ENCODE measurements around the gene FKBP14. TPM values are rescaled to one million over a fixed set of nuclear protein-coding genes. Genes with fewer than 3 reads are reported as not detected.

The FKBP14 gene
- total and polyA plus RNA-seq, 2 experiments from 2014 or later, result 11.8 to 12.9 TPM

DNA sequence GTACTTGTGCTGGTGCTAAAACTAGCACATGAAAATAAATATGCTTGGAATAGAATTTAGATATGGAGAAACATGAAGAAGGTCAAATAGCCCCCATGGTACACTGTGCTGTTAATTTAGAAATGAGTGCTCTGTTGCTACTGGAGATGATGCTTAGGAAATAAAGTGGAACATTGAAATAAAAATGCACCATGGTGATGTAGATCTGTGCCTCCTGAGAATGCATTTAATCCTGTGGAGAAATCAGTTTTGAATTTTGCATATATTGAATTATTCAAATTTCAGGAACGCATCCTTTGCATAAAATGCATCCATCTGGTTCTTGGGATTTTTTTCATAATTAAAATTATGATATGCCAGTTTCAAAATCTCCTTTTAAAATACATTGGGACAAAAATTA is 46.2 kb upstream of the FKBP14 start:
- DNase-seq (ENCODE audit: low spot score) (no peak), ATAC-seq (no peak)
- Mint-ChIP-seq H3K27me3 (ENCODE audit: insufficient read depth, low read depth, poor library complexity) (no peaks in the 10 kb centered on the region), H3K27ac (no peak overlapping the region), H3K9me3 (no peaks in the 10 kb centered on the region), H3K4me1 (peaks cover 14% of the 10 kb centered on the region), H3K36me3 (ENCODE audit: low read depth) (peaks cover 6% of the 10 kb centered on the region), H3K4me3 (no peak overlapping the region)
- no peak overlapping the region for H2AFZ ChIP-seq
- H3K4me3 ChIP-seq, result no peak overlapping the region
- H3K27me3 ChIP-seq (ENCODE audit: insufficient read depth), result no peaks in the 10 kb centered on the region
- TF ChIP-seq, protein P1, sequence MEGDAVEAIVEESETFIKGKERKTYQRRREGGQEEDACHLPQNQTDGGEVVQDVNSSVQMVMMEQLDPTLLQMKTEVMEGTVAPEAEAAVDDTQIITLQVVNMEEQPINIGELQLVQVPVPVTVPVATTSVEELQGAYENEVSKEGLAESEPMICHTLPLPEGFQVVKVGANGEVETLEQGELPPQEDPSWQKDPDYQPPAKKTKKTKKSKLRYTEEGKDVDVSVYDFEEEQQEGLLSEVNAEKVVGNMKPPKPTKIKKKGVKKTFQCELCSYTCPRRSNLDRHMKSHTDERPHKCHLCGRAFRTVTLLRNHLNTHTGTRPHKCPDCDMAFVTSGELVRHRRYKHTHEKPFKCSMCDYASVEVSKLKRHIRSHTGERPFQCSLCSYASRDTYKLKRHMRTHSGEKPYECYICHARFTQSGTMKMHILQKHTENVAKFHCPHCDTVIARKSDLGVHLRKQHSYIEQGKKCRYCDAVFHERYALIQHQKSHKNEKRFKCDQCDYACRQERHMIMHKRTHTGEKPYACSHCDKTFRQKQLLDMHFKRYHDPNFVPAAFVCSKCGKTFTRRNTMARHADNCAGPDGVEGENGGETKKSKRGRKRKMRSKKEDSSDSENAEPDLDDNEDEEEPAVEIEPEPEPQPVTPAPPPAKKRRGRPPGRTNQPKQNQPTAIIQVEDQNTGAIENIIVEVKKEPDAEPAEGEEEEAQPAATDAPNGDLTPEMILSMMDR (conservative IDR thresholded peaks at IDR 0.05; ENCODE audit: low read depth in 2 of 2), result no peak
- TF ChIP-seq, protein P2, sequence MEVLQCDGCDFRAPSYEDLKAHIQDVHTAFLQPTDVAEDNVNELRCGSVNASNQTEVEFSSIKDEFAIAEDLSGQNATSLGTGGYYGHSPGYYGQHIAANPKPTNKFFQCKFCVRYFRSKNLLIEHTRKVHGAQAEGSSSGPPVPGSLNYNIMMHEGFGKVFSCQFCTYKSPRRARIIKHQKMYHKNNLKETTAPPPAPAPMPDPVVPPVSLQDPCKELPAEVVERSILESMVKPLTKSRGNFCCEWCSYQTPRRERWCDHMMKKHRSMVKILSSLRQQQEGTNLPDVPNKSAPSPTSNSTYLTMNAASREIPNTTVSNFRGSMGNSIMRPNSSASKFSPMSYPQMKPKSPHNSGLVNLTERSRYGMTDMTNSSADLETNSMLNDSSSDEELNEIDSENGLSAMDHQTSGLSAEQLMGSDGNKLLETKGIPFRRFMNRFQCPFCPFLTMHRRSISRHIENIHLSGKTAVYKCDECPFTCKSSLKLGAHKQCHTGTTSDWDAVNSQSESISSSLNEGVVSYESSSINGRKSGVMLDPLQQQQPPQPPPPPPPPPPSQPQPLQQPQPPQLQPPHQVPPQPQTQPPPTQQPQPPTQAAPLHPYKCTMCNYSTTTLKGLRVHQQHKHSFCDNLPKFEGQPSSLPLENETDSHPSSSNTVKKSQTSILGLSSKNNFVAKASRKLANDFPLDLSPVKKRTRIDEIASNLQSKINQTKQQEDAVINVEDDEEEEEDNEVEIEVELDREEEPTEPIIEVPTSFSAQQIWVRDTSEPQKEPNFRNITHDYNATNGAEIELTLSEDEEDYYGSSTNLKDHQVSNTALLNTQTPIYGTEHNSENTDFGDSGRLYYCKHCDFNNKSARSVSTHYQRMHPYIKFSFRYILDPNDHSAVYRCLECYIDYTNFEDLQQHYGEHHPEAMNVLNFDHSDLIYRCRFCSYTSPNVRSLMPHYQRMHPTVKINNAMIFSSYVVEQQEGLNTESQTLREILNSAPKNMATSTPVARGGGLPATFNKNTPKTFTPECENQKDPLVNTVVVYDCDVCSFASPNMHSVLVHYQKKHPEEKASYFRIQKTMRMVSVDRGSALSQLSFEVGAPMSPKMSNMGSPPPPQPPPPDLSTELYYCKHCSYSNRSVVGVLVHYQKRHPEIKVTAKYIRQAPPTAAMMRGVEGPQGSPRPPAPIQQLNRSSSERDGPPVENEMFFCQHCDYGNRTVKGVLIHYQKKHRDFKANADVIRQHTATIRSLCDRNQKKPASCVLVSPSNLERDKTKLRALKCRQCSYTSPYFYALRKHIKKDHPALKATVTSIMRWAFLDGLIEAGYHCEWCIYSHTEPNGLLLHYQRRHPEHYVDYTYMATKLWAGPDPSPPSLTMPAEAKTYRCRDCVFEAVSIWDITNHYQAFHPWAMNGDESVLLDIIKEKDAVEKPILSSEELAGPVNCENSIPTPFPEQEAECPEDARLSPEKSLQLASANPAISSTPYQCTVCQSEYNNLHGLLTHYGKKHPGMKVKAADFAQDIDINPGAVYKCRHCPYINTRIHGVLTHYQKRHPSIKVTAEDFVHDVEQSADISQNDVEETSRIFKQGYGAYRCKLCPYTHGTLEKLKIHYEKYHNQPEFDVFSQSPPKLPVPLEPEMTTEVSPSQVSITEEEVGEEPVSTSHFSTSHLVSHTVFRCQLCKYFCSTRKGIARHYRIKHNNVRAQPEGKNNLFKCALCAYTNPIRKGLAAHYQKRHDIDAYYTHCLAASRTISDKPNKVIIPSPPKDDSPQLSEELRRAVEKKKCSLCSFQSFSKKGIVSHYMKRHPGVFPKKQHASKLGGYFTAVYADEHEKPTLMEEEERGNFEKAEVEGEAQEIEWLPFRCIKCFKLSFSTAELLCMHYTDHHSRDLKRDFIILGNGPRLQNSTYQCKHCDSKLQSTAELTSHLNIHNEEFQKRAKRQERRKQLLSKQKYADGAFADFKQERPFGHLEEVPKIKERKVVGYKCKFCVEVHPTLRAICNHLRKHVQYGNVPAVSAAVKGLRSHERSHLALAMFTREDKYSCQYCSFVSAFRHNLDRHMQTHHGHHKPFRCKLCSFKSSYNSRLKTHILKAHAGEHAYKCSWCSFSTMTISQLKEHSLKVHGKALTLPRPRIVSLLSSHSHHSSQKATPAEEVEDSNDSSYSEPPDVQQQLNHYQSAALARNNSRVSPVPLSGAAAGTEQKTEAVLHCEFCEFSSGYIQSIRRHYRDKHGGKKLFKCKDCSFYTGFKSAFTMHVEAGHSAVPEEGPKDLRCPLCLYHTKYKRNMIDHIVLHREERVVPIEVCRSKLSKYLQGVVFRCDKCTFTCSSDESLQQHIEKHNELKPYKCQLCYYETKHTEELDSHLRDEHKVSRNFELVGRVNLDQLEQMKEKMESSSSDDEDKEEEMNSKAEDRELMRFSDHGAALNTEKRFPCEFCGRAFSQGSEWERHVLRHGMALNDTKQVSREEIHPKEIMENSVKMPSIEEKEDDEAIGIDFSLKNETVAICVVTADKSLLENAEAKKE (CRISPR knock-in tag; IDR thresholded peaks at IDR 0.05), result no peak
- no peak for TF ChIP-seq EZH2 (IDR thresholded peaks at IDR 0.05; ENCODE audit: low read depth, unreplicated experiment)
- TF ChIP-seq, protein P3, sequence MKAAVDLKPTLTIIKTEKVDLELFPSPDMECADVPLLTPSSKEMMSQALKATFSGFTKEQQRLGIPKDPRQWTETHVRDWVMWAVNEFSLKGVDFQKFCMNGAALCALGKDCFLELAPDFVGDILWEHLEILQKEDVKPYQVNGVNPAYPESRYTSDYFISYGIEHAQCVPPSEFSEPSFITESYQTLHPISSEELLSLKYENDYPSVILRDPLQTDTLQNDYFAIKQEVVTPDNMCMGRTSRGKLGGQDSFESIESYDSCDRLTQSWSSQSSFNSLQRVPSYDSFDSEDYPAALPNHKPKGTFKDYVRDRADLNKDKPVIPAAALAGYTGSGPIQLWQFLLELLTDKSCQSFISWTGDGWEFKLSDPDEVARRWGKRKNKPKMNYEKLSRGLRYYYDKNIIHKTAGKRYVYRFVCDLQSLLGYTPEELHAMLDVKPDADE (IDR thresholded peaks at IDR 0.05), result no peak
- TF ChIP-seq NANOG (IDR thresholded peaks at IDR 0.05; ENCODE audit: borderline replicate concordance), result no peak
- no peak for TF ChIP-seq POLR2AphosphoS5 (IDR thresholded peaks at IDR 0.05; ENCODE audit: low read depth)
- TF ChIP-seq, protein P4, sequence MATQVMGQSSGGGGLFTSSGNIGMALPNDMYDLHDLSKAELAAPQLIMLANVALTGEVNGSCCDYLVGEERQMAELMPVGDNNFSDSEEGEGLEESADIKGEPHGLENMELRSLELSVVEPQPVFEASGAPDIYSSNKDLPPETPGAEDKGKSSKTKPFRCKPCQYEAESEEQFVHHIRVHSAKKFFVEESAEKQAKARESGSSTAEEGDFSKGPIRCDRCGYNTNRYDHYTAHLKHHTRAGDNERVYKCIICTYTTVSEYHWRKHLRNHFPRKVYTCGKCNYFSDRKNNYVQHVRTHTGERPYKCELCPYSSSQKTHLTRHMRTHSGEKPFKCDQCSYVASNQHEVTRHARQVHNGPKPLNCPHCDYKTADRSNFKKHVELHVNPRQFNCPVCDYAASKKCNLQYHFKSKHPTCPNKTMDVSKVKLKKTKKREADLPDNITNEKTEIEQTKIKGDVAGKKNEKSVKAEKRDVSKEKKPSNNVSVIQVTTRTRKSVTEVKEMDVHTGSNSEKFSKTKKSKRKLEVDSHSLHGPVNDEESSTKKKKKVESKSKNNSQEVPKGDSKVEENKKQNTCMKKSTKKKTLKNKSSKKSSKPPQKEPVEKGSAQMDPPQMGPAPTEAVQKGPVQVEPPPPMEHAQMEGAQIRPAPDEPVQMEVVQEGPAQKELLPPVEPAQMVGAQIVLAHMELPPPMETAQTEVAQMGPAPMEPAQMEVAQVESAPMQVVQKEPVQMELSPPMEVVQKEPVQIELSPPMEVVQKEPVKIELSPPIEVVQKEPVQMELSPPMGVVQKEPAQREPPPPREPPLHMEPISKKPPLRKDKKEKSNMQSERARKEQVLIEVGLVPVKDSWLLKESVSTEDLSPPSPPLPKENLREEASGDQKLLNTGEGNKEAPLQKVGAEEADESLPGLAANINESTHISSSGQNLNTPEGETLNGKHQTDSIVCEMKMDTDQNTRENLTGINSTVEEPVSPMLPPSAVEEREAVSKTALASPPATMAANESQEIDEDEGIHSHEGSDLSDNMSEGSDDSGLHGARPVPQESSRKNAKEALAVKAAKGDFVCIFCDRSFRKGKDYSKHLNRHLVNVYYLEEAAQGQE (IDR thresholded peaks at IDR 0.05; ENCODE audit: unreplicated experiment), result no peak
- TF ChIP-seq STAT1 (IDR thresholded peaks at IDR 0.05; ENCODE audit: unreplicated experiment), result no peak
- no peak overlapping the region for H3K4me2 ChIP-seq
- H3K9me2 ChIP-seq (ENCODE audit: insufficient read depth), result no peaks in the 10 kb centered on the region
- H3K36me3 ChIP-seq (ENCODE audit: insufficient read depth), result peaks cover 2% of the 10 kb centered on the region
- no peaks in the 10 kb centered on the region for H3F3A ChIP-seq (replicated peaks; ENCODE audit: low read depth)
- H3K4me1 ChIP-seq (ENCODE audit: insufficient read depth), result peaks cover 11% of the 10 kb centered on the region; the same call in 1 of the 2 replicates
- H3K27ac ChIP-seq (ENCODE audit: low read depth), result no peak overlapping the region
- H4K20me1 ChIP-seq (replicated peaks; ENCODE audit: insufficient read depth), result peaks cover 4% of the 10 kb centered on the region; the same call in 1 of the 2 replicates
- H3K79me2 ChIP-seq (replicated peaks; ENCODE audit: insufficient read depth), result 0 out of 2 replicates have a peak, but pooled peaks cover 4% of the 10 kb centered on the region
